Osteoblast (primary cell): ENCODE measurements around the gene RPN2. TPM values are rescaled to one million over a fixed set of nuclear protein-coding genes. Genes with fewer than 3 reads are reported as not detected.

Experiments
- DNase-seq: peaks from one replicate; pipeline ENCODE4 v3.0.0; 2011; ENCODE audit warnings: low spot score, mixed read lengths; ENCODE audit not compliant: insufficient read length; ENCODE audit errors: missing footprints
- H2AFZ ChIP-seq: 2 replicates; pipeline ENCODE4 v1.6.0; 2011; ENCODE audit warnings: mild to moderate bottlenecking, low read length
- H3K27ac ChIP-seq: 2 replicates; pipeline ENCODE4 v1.5.1; 2011; ENCODE audit warnings: mild to moderate bottlenecking, low read depth, low read length, moderate library complexity
- H3K27me3 ChIP-seq: 2 replicates; pipeline ENCODE4 v1.6.0; 2012; ENCODE audit warnings: mild to moderate bottlenecking, control low read depth, inconsistent platforms, low read length, moderate library complexity; ENCODE audit not compliant: insufficient read depth
- H3K36me3 ChIP-seq: 2 replicates; pipeline ENCODE4 v1.5.1; 2011; ENCODE audit warnings: mild to moderate bottlenecking, low read length, control low read depth, moderate library complexity; ENCODE audit not compliant: insufficient read depth
- H3K4me1 ChIP-seq: 2 replicates; pipeline ENCODE4 v1.5.1; 2011; ENCODE audit warnings: mild to moderate bottlenecking, low read length, control low read depth, moderate library complexity; ENCODE audit not compliant: insufficient read depth
- H3K4me2 ChIP-seq: 2 replicates; pipeline ENCODE4 v1.6.0; 2011; ENCODE audit warnings: mild to moderate bottlenecking, low read length; ENCODE audit not compliant: insufficient read depth
- H3K4me3 ChIP-seq: fragments of 200-600 bp; sonication (generic); 3 replicates; pipeline ENCODE4 v1.5.1; 2012; ENCODE audit warnings: mild to moderate bottlenecking, low read length, inconsistent platforms; ENCODE audit not compliant: insufficient read depth
- H3K79me2 ChIP-seq: 2 replicates; pipeline ENCODE4 v1.6.0; 2012; ENCODE audit warnings: mild to moderate bottlenecking, low read length, control low read depth, inconsistent platforms; ENCODE audit not compliant: insufficient read depth
- H3K9me3 ChIP-seq: 2 replicates; pipeline ENCODE4 v1.5.1; 2011; ENCODE audit warnings: low read depth, low read length, control low read depth
- H4K20me1 ChIP-seq: 2 replicates; pipeline ENCODE4 v1.6.0; 2012; ENCODE audit warnings: mild to moderate bottlenecking, low read length, control low read depth; ENCODE audit not compliant: insufficient read depth
- CTCF ChIP-seq: IDR thresholded peaks from 2 replicates; pipeline ENCODE4 v1.5.1; 2011; ENCODE audit warnings: mild to moderate bottlenecking, low read depth, low read length, moderate library complexity; ENCODE audit errors: extremely low read depth
- total RNA-seq: library from RNA; depleted of rRNA; stranded (reverse); fragments of >200 nt; gene quantifications from 2 replicates; pipeline ENCODE4 v1.2.3, GENCODE V29; 2012

Gene RPN2
- total RNA-seq, 1 donor, result 213 TPM

GRCh38 chr20:37235065-37235464 is 55.9 kb downstream of the RPN2 start:
- H3K4me3 ChIP-seq, result no peak overlapping the region
- H3K79me2 ChIP-seq, result no peaks in the 10 kb centered on the region
- no peak for TF ChIP-seq CTCF
- H4K20me1 ChIP-seq, result peaks cover 6% of the 10 kb centered on the region
- H3K27me3 ChIP-seq, result no peaks in the 10 kb centered on the region
- no peaks in the 10 kb centered on the region for H3K9me3 ChIP-seq
- H3K4me2 ChIP-seq, result no peak overlapping the region
- no peak for DNase-seq
- no peak overlapping the region for H2AFZ ChIP-seq
- H3K36me3 ChIP-seq, result peaks cover 90% of the 10 kb centered on the region
- no peaks in the 10 kb centered on the region for H3K4me1 ChIP-seq
- H3K27ac ChIP-seq, result no peak overlapping the region

GRCh38 chr20:37236462-37236861 is 57.3 kb downstream of the RPN2 start:
- H2AFZ ChIP-seq, result no peak overlapping the region
- peaks cover 83% of the 10 kb centered on the region for H3K36me3 ChIP-seq
- TF ChIP-seq CTCF, result no peak
- peaks cover 3% of the 10 kb centered on the region for H4K20me1 ChIP-seq
- no peak for DNase-seq
- no peaks in the 10 kb centered on the region for H3K4me1 ChIP-seq
- no peak overlapping the region for H3K4me3 ChIP-seq
- no peaks in the 10 kb centered on the region for H3K27me3 ChIP-seq
- no peak overlapping the region for H3K4me2 ChIP-seq
- no peaks in the 10 kb centered on the region for H3K79me2 ChIP-seq
- H3K27ac ChIP-seq, result no peak overlapping the region
- no peaks in the 10 kb centered on the region for H3K9me3 ChIP-seq

GRCh38 chr20:37237656-37238055 is 58.5 kb downstream of the RPN2 start:
- Histone ChIP-seq H3K4me1 (no peaks in the 10 kb centered on the region), H3K27me3 (no peaks in the 10 kb centered on the region), H3K27ac (no peak overlapping the region), H3K79me2 (no peaks in the 10 kb centered on the region), H2AFZ (no peak overlapping the region), H4K20me1 (peaks cover 3% of the 10 kb centered on the region), H3K4me2 (no peak overlapping the region), H3K9me3 (no peaks in the 10 kb centered on the region), H3K36me3 (peaks cover 84% of the 10 kb centered on the region), H3K4me3 (no peak overlapping the region)
- TF ChIP-seq CTCF, result no peak
- DNase-seq, result no peak

- Histone ChIP-seq H2AFZ (no peak overlapping the region), H3K27ac (no peak overlapping the region), H3K79me2 (no peaks in the 10 kb centered on the region), H4K20me1 (peaks cover 3% of the 10 kb centered on the region), H3K36me3 (peaks cover 82% of the 10 kb centered on the region), H3K4me3 (no peak overlapping the region), H3K27me3 (no peaks in the 10 kb centered on the region), H3K4me2 (no peak overlapping the region), H3K4me1 (no peaks in the 10 kb centered on the region), H3K9me3 (no peaks in the 10 kb centered on the region)
- peak; percentile 14 for DNase-seq
- no peak for TF ChIP-seq CTCF
Observed at GRCh38 chr20:37238426-37238825, 59.3 kb downstream of the RPN2 start.
